HS-27A (cell line): ENCODE results near the gene DCAF5.

Source experiments
- DNase-seq: peaks from one replicate; pipeline ENCODE4 v3.0.0-alpha.2; 2012; ENCODE audit warnings: low read depth, missing footprints

DCAF5 gene

DNA sequence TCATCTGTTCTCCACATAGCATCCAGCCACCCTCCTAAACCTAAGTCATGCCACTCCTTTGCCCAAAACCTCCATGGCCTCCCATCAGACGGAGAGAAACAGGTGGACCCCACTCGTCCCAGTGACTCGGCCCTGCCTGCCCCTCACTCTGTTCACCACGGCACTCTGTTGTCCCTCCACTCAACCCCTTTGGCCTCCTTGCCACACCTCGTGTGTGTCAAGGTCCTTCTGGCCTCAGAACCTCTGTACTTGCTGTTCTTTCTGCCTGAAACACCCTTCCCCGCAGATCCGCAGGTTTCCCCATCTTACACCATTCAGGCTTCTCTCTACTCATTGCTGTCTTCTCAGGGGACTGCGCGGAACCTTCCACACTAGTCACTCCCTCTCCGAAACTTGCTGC is 149.3 kb downstream of the DCAF5 start:
- no peak for DNase-seq

DNA sequence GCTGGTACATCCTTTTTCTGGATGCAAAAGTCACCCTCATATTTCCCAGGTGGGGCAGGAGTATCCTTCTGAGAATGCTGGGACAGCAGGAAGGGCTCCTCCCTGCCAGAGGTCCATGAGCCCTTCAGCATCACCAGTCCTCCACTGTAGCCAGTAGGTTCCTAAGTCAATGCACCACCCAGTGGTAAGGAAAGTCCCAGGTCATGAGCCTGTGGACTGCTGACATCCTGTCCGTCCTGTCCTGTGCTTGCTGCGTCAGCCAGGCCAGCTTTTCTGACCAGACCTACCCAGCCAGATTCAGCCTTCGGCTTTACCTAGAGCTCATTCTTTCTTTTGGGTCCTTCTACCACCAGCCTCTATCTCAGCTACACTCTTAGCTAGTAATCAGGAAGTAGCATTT is 150.8 kb downstream of the DCAF5 start:
- no peak for DNase-seq

DNA sequence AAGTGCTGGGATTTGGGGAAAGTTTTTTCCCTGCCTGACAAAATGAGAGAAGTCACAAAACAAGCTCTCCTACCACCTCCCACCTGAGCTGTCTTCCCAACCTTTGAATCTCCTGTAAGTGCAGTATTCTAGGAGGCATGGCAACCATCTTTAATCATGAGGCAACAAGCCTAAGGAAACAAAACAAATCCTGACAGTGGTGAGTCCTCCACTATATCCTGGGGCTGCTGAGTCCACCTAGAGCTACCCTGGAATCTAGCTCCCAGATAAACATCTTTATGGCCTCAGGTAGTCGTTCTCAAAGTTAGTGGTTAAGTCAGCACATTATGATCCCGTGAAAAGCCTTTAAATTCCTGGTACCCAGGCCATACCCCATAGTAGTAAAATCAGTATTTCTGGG is 151.5 kb downstream of the DCAF5 start:
- DNase-seq, result no peak
